Mononuclear cell (primary cell): ENCODE results near the gene MED29. TPM values are rescaled to one million over a fixed set of nuclear protein-coding genes. Genes with fewer than 3 reads are reported as not detected.

Experiments used
- H3K27me3 ChIP-seq: 2 replicates; pipeline ENCODE4 v1.6.0; 2011; ENCODE audit warnings: low read length, control low read depth; ENCODE audit not compliant: insufficient read depth
- H3K4me1 ChIP-seq: 2 replicates; pipeline ENCODE4 v1.5.1; 2011; ENCODE audit warnings: mild to moderate bottlenecking, low read length, control low read depth; ENCODE audit not compliant: insufficient read depth
- H3K4me3 ChIP-seq: 2 replicates; pipeline ENCODE4 v1.5.1; 2011; ENCODE audit warnings: mild to moderate bottlenecking, low read length, moderate library complexity
- H3K9me3 ChIP-seq: 2 replicates; pipeline ENCODE4 v1.5.1; 2011; ENCODE audit warnings: low read depth, mild to moderate bottlenecking, control low read depth, low read length
- total RNA-seq: library from RNA; depleted of rRNA; stranded (reverse); fragments of >200 nt; gene quantifications from one replicate; pipeline ENCODE4 v1.2.3, GENCODE V29; 2012

The MED29 gene
- total RNA-seq = 21.9 TPM

- no peaks in the 10 kb centered on the region for H3K9me3 ChIP-seq
- no peaks in the 10 kb centered on the region for H3K27me3 ChIP-seq
- peak within 1 kb of the TSS; percentile 74 for H3K4me3 ChIP-seq
- H3K4me1 ChIP-seq = peaks cover 34% of the 10 kb centered on the region
Observed at GRCh38 chr19:39390751-39391437, at the start of gene MED29, which contains the start of gene PAF1. Gene MED29, plus strand, starts transcription at chr19:39391378. Its CDS starts 45 bp downstream, at chr19:39391423. Gene PAF1, minus strand, starts transcription at chr19:39391106. Its CDS starts 242 bp downstream, at chr19:39390864.

GRCh38 chr19:39341719-39342604 is 49.2 kb upstream of the MED29 start, which contains the start of gene SAMD4B:
Gene SAMD4B, plus strand, starts transcription at chr19:39342421. Its CDS starts 14,473 bp downstream, at chr19:39356894.
- H3K4me1 ChIP-seq = peaks cover 62% of the 10 kb centered on the region
- H3K4me3 ChIP-seq = peak within 1 kb of the TSS; percentile 86
- no peaks in the 10 kb centered on the region for H3K9me3 ChIP-seq
- H3K27me3 ChIP-seq = no peaks in the 10 kb centered on the region

GRCh38 chr19:39342647-39343305 is 48.4 kb upstream of the MED29 start:
- H3K4me1 ChIP-seq = peaks cover 54% of the 10 kb centered on the region
- no peaks in the 10 kb centered on the region for H3K9me3 ChIP-seq
- H3K27me3 ChIP-seq = no peaks in the 10 kb centered on the region
- H3K4me3 ChIP-seq = peak overlapping the region; percentile 58

GRCh38 chr19:39345956-39346355 is 45.2 kb upstream of the MED29 start:
- Histone ChIP-seq H3K4me3 (no peak overlapping the region), H3K9me3 (no peaks in the 10 kb centered on the region), H3K27me3 (no peaks in the 10 kb centered on the region), H3K4me1 (peaks cover 27% of the 10 kb centered on the region)

GRCh38 chr19:39347332-39348164 is 43.6 kb upstream of the MED29 start:
- H3K27me3 ChIP-seq = no peaks in the 10 kb centered on the region
- H3K4me1 ChIP-seq = peaks cover 27% of the 10 kb centered on the region
- H3K4me3 ChIP-seq = no peak overlapping the region
- no peaks in the 10 kb centered on the region for H3K9me3 ChIP-seq

- Histone ChIP-seq H3K9me3 (no peaks in the 10 kb centered on the region), H3K4me3 (no peak overlapping the region), H3K27me3 (no peaks in the 10 kb centered on the region), H3K4me1 (peaks cover 13% of the 10 kb centered on the region)
Observed at GRCh38 chr19:39349326-39349725, 41.9 kb upstream of the MED29 start.

GRCh38 chr19:39350156-39350555 is 41.0 kb upstream of the MED29 start:
- Histone ChIP-seq H3K9me3 (no peaks in the 10 kb centered on the region), H3K4me3 (no peak overlapping the region), H3K4me1 (peaks cover 4% of the 10 kb centered on the region), H3K27me3 (no peaks in the 10 kb centered on the region)

GRCh38 chr19:39351537-39352064 is 39.6 kb upstream of the MED29 start:
- H3K9me3 ChIP-seq = no peaks in the 10 kb centered on the region
- peaks cover 3% of the 10 kb centered on the region for H3K4me1 ChIP-seq

GRCh38 chr19:39352381-39353255 is 38.6 kb upstream of the MED29 start:
- H3K4me3 ChIP-seq = no peak overlapping the region
- no peaks in the 10 kb centered on the region for H3K27me3 ChIP-seq
- no peaks in the 10 kb centered on the region for H3K9me3 ChIP-seq
- H3K4me1 ChIP-seq = peaks cover 3% of the 10 kb centered on the region

More at GRCh38 chr19:39351537-39352064, 39.6 kb upstream of the MED29 start:
- Histone ChIP-seq H3K27me3 (no peaks in the 10 kb centered on the region), H3K4me3 (no peak overlapping the region)

- H3K4me3 ChIP-seq = no peak overlapping the region
- no peaks in the 10 kb centered on the region for H3K9me3 ChIP-seq
- peaks cover 3% of the 10 kb centered on the region for H3K4me1 ChIP-seq
- no peaks in the 10 kb centered on the region for H3K27me3 ChIP-seq
Observed at GRCh38 chr19:39355253-39355652, 35.9 kb upstream of the MED29 start.

GRCh38 chr19:39356073-39356472 is 35.1 kb upstream of the MED29 start:
- Histone ChIP-seq H3K27me3 (no peaks in the 10 kb centered on the region), H3K4me3 (no peak overlapping the region), H3K9me3 (no peaks in the 10 kb centered on the region), H3K4me1 (peaks cover 3% of the 10 kb centered on the region)

- no peaks in the 10 kb centered on the region for H3K27me3 ChIP-seq
- H3K4me3 ChIP-seq = no peak overlapping the region
- no peaks in the 10 kb centered on the region for H3K9me3 ChIP-seq
- peaks cover 3% of the 10 kb centered on the region for H3K4me1 ChIP-seq
Observed at GRCh38 chr19:39356647-39357046, 34.5 kb upstream of the MED29 start.

GRCh38 chr19:39359026-39359425 is 32.2 kb upstream of the MED29 start:
- Histone ChIP-seq H3K27me3 (no peaks in the 10 kb centered on the region), H3K4me3 (no peak overlapping the region), H3K4me1 (no peaks in the 10 kb centered on the region), H3K9me3 (no peaks in the 10 kb centered on the region)
